Endodermal cell (in vitro differentiated cells): ENCODE data around the gene CACNA1D. TPM values are rescaled to one million over a fixed set of nuclear protein-coding genes. Genes with fewer than 3 reads are reported as not detected.

Source experiments
- DNase-seq: peaks from one replicate; pipeline ENCODE4 v3.0.0-alpha.2; 2017
- H3K27ac ChIP-seq: 2 replicates; pipeline ENCODE4 v1.5.1; 2013; ENCODE audit warnings: mild to moderate bottlenecking, low read depth, low read length, moderate library complexity
- H3K27me3 ChIP-seq: 2 replicates; pipeline ENCODE4 v1.6.1; 2013; ENCODE audit warnings: mild to moderate bottlenecking, low read length, moderate library complexity; ENCODE audit not compliant: insufficient read depth, control insufficient read depth, poor library complexity, severe bottlenecking
- H3K36me3 ChIP-seq: 2 replicates; pipeline ENCODE4 v1.7.0; 2013; ENCODE audit warnings: mild to moderate bottlenecking, low read length, moderate library complexity; ENCODE audit not compliant: control insufficient read depth, insufficient read depth
- H3K4me1 ChIP-seq: one replicate; pipeline ENCODE4 v1.7.0; 2013; ENCODE audit warnings: low read length; ENCODE audit not compliant: control insufficient read depth, insufficient read depth
- H3K4me3 ChIP-seq: 2 replicates; pipeline ENCODE4 v1.5.1; 2013; ENCODE audit warnings: mild to moderate bottlenecking, low read length, moderate library complexity
- H3K9ac ChIP-seq: 2 replicates; pipeline ENCODE4 v1.6.1; 2013; ENCODE audit warnings: mild to moderate bottlenecking, low read length, moderate library complexity; ENCODE audit not compliant: poor library complexity, severe bottlenecking; ENCODE audit errors: extremely low read depth
- H3K9me3 ChIP-seq: 2 replicates; pipeline ENCODE4 v1.6.1; 2013; ENCODE audit warnings: mild to moderate bottlenecking, low read length, moderate library complexity; ENCODE audit not compliant: control insufficient read depth
- H3K27ac Mint-ChIP-seq: 2 replicates; pipeline ENCODE4 v1.8.0; 2020; ENCODE audit warnings: mixed read lengths
- H3K27me3 Mint-ChIP-seq: 2 replicates; pipeline ENCODE4 v1.8.0; 2021; ENCODE audit warnings: mild to moderate bottlenecking, mixed read lengths; ENCODE audit not compliant: insufficient read depth
- H3K36me3 Mint-ChIP-seq: 2 replicates; pipeline ENCODE4 v1.8.0; 2020; ENCODE audit warnings: low read depth, mixed read lengths
- H3K4me1 Mint-ChIP-seq: 2 replicates; pipeline ENCODE4 v1.8.0; 2020; ENCODE audit warnings: mixed read lengths
- H3K4me3 Mint-ChIP-seq: 2 replicates; pipeline ENCODE4 v1.8.0; 2020; ENCODE audit warnings: mild to moderate bottlenecking, moderate library complexity, mixed read lengths
- H3K9me3 Mint-ChIP-seq: 2 replicates; pipeline ENCODE4 v1.8.0; 2020; ENCODE audit warnings: mild to moderate bottlenecking, mixed read lengths
- CTCF ChIP-seq: fragments of 200-600 bp; sonication (generic); conservative IDR thresholded peaks from 2 replicates; pipeline ENCODE4 v1.5.0; 2021; ENCODE audit warnings: antibody characterized with exemption, mild to moderate bottlenecking
- WGBS, 2 experiments: methylation state at CpG; one replicate each; pipeline versions ENCODE4 v1.1.5 to v1.1.7; 2013; ENCODE audit warnings: missing lambda C conversion rate in 2 of 2, mixed read lengths in 1 of 2; ENCODE audit not compliant: insufficient coverage in 1 of 2, insufficient read length in 1 of 2; 5-methylcytosine and 5-hydroxymethylcytosine counted together
- total RNA-seq, 2 donors: library from RNA; stranded (reverse); fragmentation: NEBNext Ultra II Directional in 1 of 2; extraction: Animal tissue kit (Norgen Biotek cat#: 25700) in 1 of 2; gene quantifications; 2 replicates in 1 of 2; 3 replicates in 1 of 2; pipeline ENCODE4 v1.2.1, GENCODE V29; 2021

CACNA1D gene
- total RNA-seq, 2 donors from 2014 or later, result 2.2 to 3.8 TPM

GRCh38 chr3:53820084-53820483, 325.7 kb downstream of the CACNA1D start:
- Histone ChIP-seq H3K27ac (no peak overlapping the region), H3K9ac (no peak overlapping the region), H3K27me3 (no peaks in the 10 kb centered on the region), H3K4me1 (no peaks in the 10 kb centered on the region), H3K9me3 (no peaks in the 10 kb centered on the region), H3K4me3 (no peak overlapping the region), H3K36me3 (peaks cover 23% of the 10 kb centered on the region)
- Mint-ChIP-seq H3K4me3 (no peak overlapping the region), H3K36me3 (peaks cover 15% of the 10 kb centered on the region), H3K9me3 (no peaks in the 10 kb centered on the region), H3K27ac (no peak overlapping the region), H3K27me3 (no peaks in the 10 kb centered on the region), H3K4me1 (no peaks in the 10 kb centered on the region)
- WGBS, 2 experiments, result 92 to 100% methylated on average over 2 to 5 of the region's 5 CpGs
- no peak for DNase-seq
- no peak for TF ChIP-seq CTCF

- H3K4me1 Mint-ChIP-seq, result peaks cover 3% of the 10 kb centered on the region
- no peak overlapping the region for H3K4me3 Mint-ChIP-seq
- Histone ChIP-seq H3K9ac (no peak overlapping the region), H3K4me1 (no peaks in the 10 kb centered on the region), H3K27ac (no peak overlapping the region), H3K27me3 (no peaks in the 10 kb centered on the region), H3K9me3 (no peaks in the 10 kb centered on the region), H3K4me3 (no peak overlapping the region), H3K36me3 (peaks cover 23% of the 10 kb centered on the region)
- H3K27ac Mint-ChIP-seq, result no peak overlapping the region
- DNase-seq, result no peak
- peaks cover 20% of the 10 kb centered on the region for H3K36me3 Mint-ChIP-seq
- 92 to 97% methylated on average over 13 to 21 of the region's 21 CpGs for WGBS, 2 experiments
- H3K9me3 Mint-ChIP-seq, result no peaks in the 10 kb centered on the region
- no peak for TF ChIP-seq CTCF
- no peaks in the 10 kb centered on the region for H3K27me3 Mint-ChIP-seq
These were observed 326.6 kb downstream of the CACNA1D start for GRCh38 chr3:53820756-53821580.

GRCh38 chr3:53821631-53822121, 327.3 kb downstream of the CACNA1D start:
- Mint-ChIP-seq H3K27me3 (no peaks in the 10 kb centered on the region), H3K4me3 (no peak overlapping the region)
- WGBS, 2 experiments, result 73 to 74% methylated on average over 2 to 5 of the region's 5 CpGs

More at GRCh38 chr3:53821631-53822121, 327.3 kb downstream of the CACNA1D start:
- peaks cover 3% of the 10 kb centered on the region for H3K4me1 Mint-ChIP-seq
- Histone ChIP-seq H3K9ac (no peak overlapping the region), H3K27ac (no peak overlapping the region), H3K9me3 (no peaks in the 10 kb centered on the region), H3K4me1 (no peaks in the 10 kb centered on the region), H3K4me3 (no peak overlapping the region), H3K27me3 (no peaks in the 10 kb centered on the region), H3K36me3 (peaks cover 23% of the 10 kb centered on the region)
- no peak overlapping the region for H3K27ac Mint-ChIP-seq
- H3K9me3 Mint-ChIP-seq, result no peaks in the 10 kb centered on the region
- TF ChIP-seq CTCF, result no peak
- peaks cover 20% of the 10 kb centered on the region for H3K36me3 Mint-ChIP-seq
- DNase-seq, result no peak
